Smooth muscle cell (in vitro differentiated cells): ENCODE results near the gene OR6Y1. TPM values are rescaled to one million over a fixed set of nuclear protein-coding genes. Genes with fewer than 3 reads are reported as not detected.

Experiments
- DNase-seq: peaks from one replicate; lab custom pipeline; 2025; ENCODE audit not compliant: unreplicated experiment; lab: John Stamatoyannopoulos, UW
- H2AFZ ChIP-seq: fragments of 200-600 bp; sonication (generic); 2 replicates; pipeline ENCODE4 v1.6.0; 2016; ENCODE audit warnings: antibody characterized with exemption, low read depth, mild to moderate bottlenecking
- H3F3A ChIP-seq: fragments of 200-600 bp; sonication (generic); 2 replicates; pipeline ENCODE4 v1.6.0; 2017; ENCODE audit warnings: antibody characterized with exemption, low read depth
- H3K27ac ChIP-seq: fragments of 200-600 bp; sonication (generic); 2 replicates; pipeline ENCODE4 v1.5.1; 2016; ENCODE audit warnings: low read depth, mild to moderate bottlenecking
- H3K27me3 ChIP-seq: fragments of 200-600 bp; sonication (generic); 2 replicates; pipeline ENCODE4 v1.6.1; 2016; ENCODE audit warnings: low read depth, mild to moderate bottlenecking
- H3K36me3 ChIP-seq: fragments of 200-600 bp; sonication (generic); 2 replicates; pipeline ENCODE4 v1.5.1; 2016; ENCODE audit warnings: low read depth
- H3K4me1 ChIP-seq: fragments of 200-600 bp; sonication (generic); 2 replicates; pipeline ENCODE4 v1.5.1; 2016; ENCODE audit warnings: low read depth
- H3K4me2 ChIP-seq: fragments of 200-600 bp; sonication (generic); 2 replicates; pipeline ENCODE4 v1.6.0; 2016; ENCODE audit warnings: mild to moderate bottlenecking
- H3K4me3 ChIP-seq: fragments of 200-600 bp; sonication (generic); 2 replicates; pipeline ENCODE4 v1.5.1; 2016; ENCODE audit warnings: mild to moderate bottlenecking
- H3K79me2 ChIP-seq: fragments of 200-600 bp; sonication (generic); 2 replicates; pipeline ENCODE4 v1.6.0; 2016; ENCODE audit warnings: low read depth, mild to moderate bottlenecking
- H3K9ac ChIP-seq: fragments of 200-600 bp; sonication (generic); 2 replicates; pipeline ENCODE4 v1.6.0; 2016; ENCODE audit warnings: low read depth
- H3K9me3 ChIP-seq: fragments of 200-600 bp; sonication (generic); replicated peaks from 2 replicates; pipeline ENCODE4 v1.5.1; 2016; ENCODE audit warnings: low read depth
- H4K20me1 ChIP-seq: fragments of 200-600 bp; sonication (generic); 2 replicates; pipeline ENCODE4 v1.6.0; 2016; ENCODE audit warnings: low read depth
- CTCF ChIP-seq: fragments of 200-600 bp; sonication (generic); IDR thresholded peaks from 2 replicates; pipeline ENCODE4 v1.5.1; 2017; ENCODE audit warnings: borderline replicate concordance, mild to moderate bottlenecking, antibody characterized with exemption; ENCODE audit not compliant: insufficient read depth, poor library complexity, severe bottlenecking
- WGBS: methylation state at CpG from one replicate; pipeline ENCODE4 v1.1.7; 2016; ENCODE audit warnings: low lambda C conversion rate; 5-methylcytosine and 5-hydroxymethylcytosine counted together
- polyA plus RNA-seq: library from polyadenylated mRNA; unstranded; fragments of >200 nt; fragmentation: Nextera tagmentation; extraction: Ambion mirVana; gene quantifications from 2 replicates; pipeline ENCODE4 v1.2.1, GENCODE V29; 2016
- total RNA-seq: library from RNA; depleted of rRNA; stranded (reverse); fragments of >200 nt; gene quantifications from 2 replicates; pipeline ENCODE4 v1.2.3, GENCODE V29; 2014

Gene OR6Y1
- total and polyA plus RNA-seq, 2 experiments from 2014 or later, result not detected

DNA sequence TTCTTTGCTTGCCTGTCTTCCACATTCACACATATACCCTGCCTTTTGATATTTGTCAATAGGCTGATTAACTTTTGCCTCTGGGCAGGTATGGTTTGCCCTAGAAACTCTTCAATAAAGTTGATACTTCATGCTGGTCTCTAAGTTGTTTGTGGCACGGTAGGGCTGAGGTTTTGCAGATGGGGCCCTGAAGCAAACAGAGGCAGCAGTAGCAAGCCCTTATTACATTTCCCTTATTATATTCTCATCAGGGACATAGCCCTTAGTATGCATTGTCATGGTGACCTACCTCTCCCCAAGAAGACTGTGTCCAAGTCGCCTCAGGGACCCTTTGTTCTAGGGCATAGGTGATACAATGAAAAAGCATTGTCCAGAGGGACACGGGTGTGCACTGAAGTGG is 16.3 kb upstream of the OR6Y1 start, which contains the start of gene OR6P1:
Gene OR6P1 (minus strand): TSS at position 101 of the 400 bp plus-strand sequence. CDS start 6,976 bp downstream, outside the sequence.
- 87% methylated on average over 3 of the region's 3 CpGs for WGBS
- H3K27ac ChIP-seq, result no peak within 1 kb of the TSS
- no peak within 1 kb of the TSS for H3K4me3 ChIP-seq
- H4K20me1 ChIP-seq, result no peaks in the 10 kb centered on the region
- no peak for TF ChIP-seq CTCF
- H3K27me3 ChIP-seq, result no peaks in the 10 kb centered on the region
- H3F3A ChIP-seq, result no peaks in the 10 kb centered on the region
- H3K9me3 ChIP-seq, result no peaks in the 10 kb centered on the region
- DNase-seq, result no peak
- H3K79me2 ChIP-seq, result no peaks in the 10 kb centered on the region
- H3K4me2 ChIP-seq, result no peak within 1 kb of the TSS
- H3K36me3 ChIP-seq, result no peaks in the 10 kb centered on the region
- H3K9ac ChIP-seq, result no peak within 1 kb of the TSS
- no peaks in the 10 kb centered on the region for H3K4me1 ChIP-seq
- H2AFZ ChIP-seq, result no peak within 1 kb of the TSS

DNA sequence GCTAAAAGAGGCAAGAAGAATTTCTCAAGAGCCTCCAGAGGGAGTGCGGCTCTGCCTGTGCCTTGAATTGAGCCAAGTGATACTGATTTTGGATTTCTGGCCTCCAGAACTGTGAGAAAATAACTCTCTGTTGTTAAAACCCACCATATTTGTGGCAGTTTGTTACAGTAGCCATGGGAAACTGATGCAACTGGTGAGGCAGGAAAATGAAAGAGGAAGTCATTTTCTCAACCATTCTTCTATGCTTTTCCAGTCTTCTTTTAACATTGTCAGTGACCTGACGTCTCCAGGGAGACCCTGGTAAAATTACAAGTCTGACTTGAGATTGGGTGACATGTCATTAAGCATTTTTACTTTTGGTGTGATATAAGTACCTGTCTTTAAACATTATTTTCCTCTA is 10.4 kb upstream of the OR6Y1 start:
- no peaks in the 10 kb centered on the region for H3K4me1 ChIP-seq

GRCh38 chr1:158563853-158564252 is 9.6 kb upstream of the OR6Y1 start:
- no peak for TF ChIP-seq CTCF
- no peaks in the 10 kb centered on the region for H3K36me3 ChIP-seq
- H3K9ac ChIP-seq, result no peak overlapping the region
- H3K4me3 ChIP-seq, result no peak overlapping the region
- H4K20me1 ChIP-seq, result no peaks in the 10 kb centered on the region
- no peaks in the 10 kb centered on the region for H3K4me1 ChIP-seq
- H3K27me3 ChIP-seq, result no peaks in the 10 kb centered on the region
- H3K4me2 ChIP-seq, result no peak overlapping the region
- no peak for DNase-seq
- no peak overlapping the region for H3K27ac ChIP-seq
- WGBS, result 88% methylated on average over 2 of the region's 2 CpGs
- no peak overlapping the region for H2AFZ ChIP-seq
- H3F3A ChIP-seq, result no peaks in the 10 kb centered on the region
- no peaks in the 10 kb centered on the region for H3K79me2 ChIP-seq
- H3K9me3 ChIP-seq, result no peaks in the 10 kb centered on the region

More for the DNA sequence above, 10.4 kb upstream of the OR6Y1 start:
- Histone ChIP-seq H3K79me2 (no peaks in the 10 kb centered on the region), H3K4me2 (no peak overlapping the region), H3K4me3 (no peak overlapping the region), H3K9ac (no peak overlapping the region), H3K36me3 (no peaks in the 10 kb centered on the region), H4K20me1 (no peaks in the 10 kb centered on the region), H3K27ac (no peak overlapping the region), H3K27me3 (no peaks in the 10 kb centered on the region), H2AFZ (no peak overlapping the region), H3F3A (no peaks in the 10 kb centered on the region), H3K9me3 (no peaks in the 10 kb centered on the region)
- 88% methylated on average over 2 of the region's 2 CpGs for WGBS
- no peak for TF ChIP-seq CTCF
- no peak for DNase-seq

DNA sequence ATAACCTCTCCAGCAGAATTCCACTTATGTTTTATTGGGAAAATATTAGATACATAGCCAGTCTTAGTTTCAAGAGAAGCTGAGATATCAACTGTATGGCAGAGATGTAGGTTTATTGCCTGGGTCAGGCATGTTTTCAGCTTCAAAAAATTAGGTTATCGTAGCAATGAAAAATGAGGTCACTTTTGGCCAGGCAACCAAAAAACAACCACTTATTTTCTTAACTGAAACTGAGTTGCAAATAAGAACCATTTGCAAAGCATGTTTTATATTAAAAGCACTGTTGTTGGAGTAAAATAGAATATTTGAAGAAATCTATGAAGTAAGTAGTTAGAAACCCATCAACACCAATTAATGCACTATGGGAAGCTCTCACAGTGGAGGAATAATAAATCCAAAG is 5.5 kb upstream of the OR6Y1 start:
- no peak overlapping the region for H3K27ac ChIP-seq
- no peak overlapping the region for H3K4me2 ChIP-seq
- WGBS, result 94% methylated on average over 1 of the region's 1 CpG
- H3K9ac ChIP-seq, result no peak overlapping the region
- no peaks in the 10 kb centered on the region for H3K4me1 ChIP-seq
- no peaks in the 10 kb centered on the region for H3K36me3 ChIP-seq
- H3K4me3 ChIP-seq, result no peak overlapping the region
- H3K79me2 ChIP-seq, result no peaks in the 10 kb centered on the region
- no peaks in the 10 kb centered on the region for H4K20me1 ChIP-seq
- H2AFZ ChIP-seq, result no peak overlapping the region
- DNase-seq, result no peak
- no peaks in the 10 kb centered on the region for H3K27me3 ChIP-seq
- H3F3A ChIP-seq, result no peaks in the 10 kb centered on the region
- no peak for TF ChIP-seq CTCF
- H3K9me3 ChIP-seq, result no peaks in the 10 kb centered on the region
